ENCODE data around the gene ARHGEF2. TPM values are rescaled to one million over a fixed set of nuclear protein-coding genes. Genes with fewer than 3 reads are reported as not detected.
A peak's percentile ranks its signal among the peaks of the same experiment; 100 is the strongest.

The ARHGEF2 gene
- total and polyA plus RNA-seq, 2 donors (not counting 3 experiments of a cell fraction or from before 2014, with no cell fraction given), result 59.2 to 118 TPM

- dilution Hi-C loops (cut with MboI; ENCODE audit: extremely low pct_ligation_motif_present, low sequenced_read_pairs), result no loop called here
- BruUV-seq (replicated peaks), result TSS peak; percentile 10
- peaks cover 39% of the 10 kb centered on the region for H3K4me1 ChIP-seq (ENCODE audit: control insufficient read depth, extremely low read depth, insufficient read depth, low read length)
- no peaks in the 10 kb centered on the region for H3K27me3 ChIP-seq (ENCODE audit: control insufficient read depth in 2 of 2, insufficient read depth in 2 of 2, low read length in 2 of 2)
- POLR2A ChIA-PET, result no interaction called here
- no peak overlapping the region for H3K9ac ChIP-seq (replicated peaks; ENCODE audit: extremely low read depth, insufficient read depth, low read length)
- H4K20me1 ChIP-seq (replicated peaks; ENCODE audit: control insufficient read depth, extremely low read depth, insufficient read depth, low read length), result no peaks in the 10 kb centered on the region
- H3K4me3 ChIP-seq (replicated peaks in 1 of 3; ENCODE audit: insufficient read depth in 1 of 3, low read depth in 1 of 3, low read length in 3 of 3), result no peak overlapping the region
- TF ChIP-seq POLR2A (IDR thresholded peaks at IDR 0.05; ENCODE audit: low read depth, low read length) (no peak), GATA2 (IDR thresholded peaks at IDR 0.05; ENCODE audit: insufficient read depth, insufficient read length, low read depth, low read length) (no peak), MYC (IDR thresholded peaks at IDR 0.05; ENCODE audit: low read depth, low read length) (no peak)
- peaks cover 7% of the 10 kb centered on the region for H3K79me2 ChIP-seq (ENCODE audit: control insufficient read depth, insufficient read depth, low read length)
- no peak overlapping the region for H3K27ac ChIP-seq (ENCODE audit: insufficient read depth, low read depth, low read length)
- DNase-seq (ENCODE audit: low read depth, low spot score) (no peak), FAIRE-seq (peak; percentile 57)
- no peaks in the 10 kb centered on the region for H3K36me3 ChIP-seq (ENCODE audit: control insufficient read depth in 2 of 2, extremely low read depth in 1 of 2, insufficient read depth in 2 of 2, low read length in 2 of 2)
- no peaks in the 10 kb centered on the region for H3K9me3 ChIP-seq (replicated peaks; ENCODE audit: control insufficient read depth, insufficient read depth, low read length)
- CTCF ChIA-PET, result interaction anchor here (0.8 to 12.1 kb wide), 10 partner anchors 9 to 52 kb away, joined by 3 to 138 read pairs (median 5); no protein-coding TSS in a partner anchor
- intact Hi-C loops (cut with micrococcal nuclease), result no loop called here
- H3K4me2 ChIP-seq (ENCODE audit: insufficient read depth, low read length), result no peak overlapping the region
- no peaks in the 10 kb centered on the region for H3K9me1 ChIP-seq (replicated peaks; ENCODE audit: control insufficient read depth, extremely low read depth, insufficient read depth, low read length)
- H2AFZ ChIP-seq (ENCODE audit: low read depth, low read length), result no peak overlapping the region
Observed at GRCh38 chr1:155983191-155984024, 5.1 kb upstream of the ARHGEF2 start.

GRCh38 chr1:155982106-155982505 lies 3.8 kb upstream of the ARHGEF2 start:
- Histone ChIP-seq H2AFZ (ENCODE audit: low read depth, low read length) (no peak overlapping the region), H3K4me2 (ENCODE audit: insufficient read depth, low read length) (no peak overlapping the region), H3K4me1 (ENCODE audit: control insufficient read depth, extremely low read depth, insufficient read depth, low read length) (peaks cover 42% of the 10 kb centered on the region), H3K27me3 (ENCODE audit: control insufficient read depth in 2 of 2, insufficient read depth in 2 of 2, low read length in 2 of 2) (no peaks in the 10 kb centered on the region), H3K79me2 (ENCODE audit: control insufficient read depth, insufficient read depth, low read length) (peaks cover 20% of the 10 kb centered on the region), H3K9me1 (replicated peaks; ENCODE audit: control insufficient read depth, extremely low read depth, insufficient read depth, low read length) (no peaks in the 10 kb centered on the region), H3K36me3 (ENCODE audit: control insufficient read depth in 2 of 2, extremely low read depth in 1 of 2, insufficient read depth in 2 of 2, low read length in 2 of 2) (no peaks in the 10 kb centered on the region), H3K9me3 (replicated peaks; ENCODE audit: control insufficient read depth, insufficient read depth, low read length) (no peaks in the 10 kb centered on the region), H4K20me1 (replicated peaks; ENCODE audit: control insufficient read depth, extremely low read depth, insufficient read depth, low read length) (no peaks in the 10 kb centered on the region), H3K27ac (ENCODE audit: insufficient read depth, low read depth, low read length) (peak overlapping the region; percentile 25), H3K9ac (replicated peaks; ENCODE audit: extremely low read depth, insufficient read depth, low read length) (no peak overlapping the region), H3K4me3 (replicated peaks in 1 of 3; ENCODE audit: insufficient read depth in 1 of 3, low read depth in 1 of 3, low read length in 3 of 3) (no peak overlapping the region)
- TF ChIP-seq CTCF (IDR thresholded peaks at IDR 0.05; ENCODE audit: extremely low read depth in 1 of 2, insufficient read depth in 1 of 2, low read depth in 1 of 2, low read length in 2 of 2) (no peak), MYC (IDR thresholded peaks at IDR 0.05; ENCODE audit: low read depth, low read length) (no peak), GATA2 (IDR thresholded peaks at IDR 0.05; ENCODE audit: insufficient read depth, insufficient read length, low read depth, low read length) (no peak), POLR2AphosphoS5 (IDR thresholded peaks at IDR 0.05; ENCODE audit: insufficient read depth, low read depth, low read length) (no peak), JUN (IDR thresholded peaks at IDR 0.05; ENCODE audit: borderline replicate concordance, insufficient read depth, insufficient read length, low read depth) (no peak), POLR2A (IDR thresholded peaks at IDR 0.05; ENCODE audit: low read depth, low read length) (no peak), EZH2 (IDR thresholded peaks at IDR 0.05; ENCODE audit: borderline replicate concordance, low read depth, low read length, severe bottlenecking) (no peak), MAX (IDR thresholded peaks at IDR 0.05; ENCODE audit: insufficient read depth, insufficient read length) (no peak), FOS (IDR thresholded peaks at IDR 0.05; ENCODE audit: borderline replicate concordance, insufficient read depth, low read length) (no peak)
- intact Hi-C loops (cut with micrococcal nuclease) (no loop called here), dilution Hi-C loops (cut with MboI; ENCODE audit: extremely low pct_ligation_motif_present, low sequenced_read_pairs) (no loop called here)
- POLR2A ChIA-PET, result no interaction called here
- FAIRE-seq, result no peak
- CTCF ChIA-PET, result interaction anchor here (1.8 to 12.1 kb wide), 3 partner anchors 20 to 44 kb away, joined by 5 to 138 read pairs (median 8); no protein-coding TSS in a partner anchor
- no peak for DNase-seq (ENCODE audit: low read depth, low spot score)
- BruUV-seq (replicated peaks), result no TSS peak

Data from endothelial cell of umbilical vein (primary cell).